Testis (tissue), 3 donors: ENCODE results near the gene CBFA2T2. TPM values are rescaled to one million over a fixed set of nuclear protein-coding genes. Genes with fewer than 3 reads are reported as not detected.

Experiments
- DNase-seq: peaks from one replicate; pipeline ENCODE4 v3.0.0-alpha.2; 2019
- H3K27ac ChIP-seq, 2 donors: fragments of 200-600 bp; sonication (generic); one replicate each; pipeline ENCODE4 v1.5.1; 2019
- H3K27me3 ChIP-seq: fragments of 200-600 bp; sonication (generic); one replicate; pipeline ENCODE4 v1.5.1; 2019
- H3K36me3 ChIP-seq: fragments of 200-600 bp; sonication (generic); one replicate; pipeline ENCODE4 v1.5.1; 2017; ENCODE audit warnings: low read depth; ENCODE audit errors: missing control alignments
- H3K4me1 ChIP-seq: fragments of 200-600 bp; sonication (generic); one replicate; pipeline ENCODE4 v1.5.1; 2019
- H3K4me3 ChIP-seq, 2 donors: fragments of 200-600 bp; sonication (generic); one replicate each; pipeline ENCODE4 v1.5.1; 2017 to 2019
- H3K9me3 ChIP-seq: fragments of 200-600 bp; sonication (generic); one replicate; pipeline ENCODE4 v1.5.1; 2017
- CTCF ChIP-seq, 3 experiments: fragments of 450-650 bp in 2 of 3; fragments of 200-600 bp in 1 of 3; sonication (generic) in 1 of 3; IDR thresholded peaks; one replicate each; pipeline ENCODE4 v1.5.1; 2016 to 2019; ENCODE audit warnings: antibody characterized with exemption in 3 of 3, mild to moderate bottlenecking in 2 of 3, moderate library complexity in 1 of 3
- POLR2A ChIP-seq: fragments of 450-650 bp; IDR thresholded peaks from one replicate; pipeline ENCODE4 v1.6.1; 2017; ENCODE audit warnings: antibody characterized with exemption, mild to moderate bottlenecking, moderate library complexity
- WGBS, 2 donors: methylation state at CpG; one replicate each; pipeline ENCODE4 v1.1.5; 2018; 5-methylcytosine and 5-hydroxymethylcytosine counted together
- intact Hi-C: fragments of 100-400 bp; cut with DNase I; formaldehyde crosslinking; loops from one replicate; pipeline ENCODE4 v1.15.1; 2023; ENCODE audit warnings: low total_unique reads
- polyA plus RNA-seq: library from polyadenylated mRNA; stranded (reverse); fragments of 350-450 nt; fragmentation: Illumina TruSeq; extraction: RNeasy Lipid Tissue Mini Kit (QIAGEN cat#74804); gene quantifications from one replicate; pipeline ENCODE4 v1.2.3, GENCODE V29; 2014; ENCODE audit warnings: low read depth, low replicate concordance; ENCODE audit not compliant: insufficient read depth
- total RNA-seq, 2 donors: library from RNA; depleted of rRNA; stranded (reverse); fragments of >200 nt; gene quantifications; one replicate each; pipeline ENCODE4 v1.2.3, GENCODE V29; 2016

CBFA2T2 gene
- total and polyA plus RNA-seq, 3 donors from 2014 or later: 25.2 to 39.2 (median 33.1) TPM

GRCh38 chr20:33624399-33624798, 134.5 kb downstream of the CBFA2T2 start:
- WGBS, 2 donors: 93 to 94% methylated on average over 3 of the region's 3 CpGs
- no peak for DNase-seq
- no peak for TF ChIP-seq POLR2A
- TF ChIP-seq CTCF (IDR thresholded peaks at IDR 0.05): no peak
- Histone ChIP-seq H3K36me3 (no peaks in the 10 kb centered on the region), H3K4me3 (no peak overlapping the region), H3K27ac (no peak overlapping the region), H3K4me1 (no peaks in the 10 kb centered on the region), H3K9me3 (no peaks in the 10 kb centered on the region), H3K27me3 (no peaks in the 10 kb centered on the region)
- intact Hi-C loops: no loop called here

- Histone ChIP-seq H3K9me3 (no peaks in the 10 kb centered on the region), H3K27me3 (no peaks in the 10 kb centered on the region), H3K4me3 (no peak overlapping the region), H3K36me3 (no peaks in the 10 kb centered on the region), H3K27ac (no peak overlapping the region), H3K4me1 (no peaks in the 10 kb centered on the region)
- intact Hi-C loops: no loop called here
- TF ChIP-seq CTCF (IDR thresholded peaks at IDR 0.05) (no peak), POLR2A (no peak)
- no peak for DNase-seq
- 90 to 95% methylated on average over 4 of the region's 4 CpGs for WGBS, 2 donors
Observed at GRCh38 chr20:33626190-33626589, 136.3 kb downstream of the CBFA2T2 start.

DNA sequence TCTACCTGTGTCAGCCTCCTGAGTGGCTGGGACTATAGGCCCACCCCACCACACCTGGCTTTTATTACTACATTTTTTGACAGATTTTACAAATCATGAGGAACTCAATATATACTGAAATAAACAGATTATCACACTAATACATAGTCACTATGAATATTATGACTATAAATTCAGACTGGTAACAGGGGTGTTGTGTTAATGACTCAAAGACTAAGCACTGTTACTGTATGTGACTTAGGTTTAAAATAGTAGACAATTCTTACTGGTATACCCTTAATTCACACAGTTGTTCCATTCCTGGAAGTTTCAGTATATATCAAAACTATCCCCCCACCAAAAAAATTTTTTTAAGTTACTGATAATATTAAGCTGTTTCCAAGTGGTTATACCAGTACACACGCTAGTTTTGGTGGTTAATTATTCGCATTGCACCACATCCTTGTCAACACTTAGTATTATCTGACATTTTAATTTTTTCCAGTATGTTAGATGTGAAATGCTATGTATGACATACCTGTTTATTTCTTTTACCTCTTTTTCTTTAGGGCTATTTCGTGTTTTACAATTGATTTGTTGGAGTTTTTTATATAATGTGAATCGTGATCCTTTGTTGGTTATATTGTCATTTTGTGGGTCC, 137.8 kb downstream of the CBFA2T2 start:
- no peak for TF ChIP-seq POLR2A
- no peak for TF ChIP-seq CTCF (IDR thresholded peaks at IDR 0.05)
- Histone ChIP-seq H3K4me3 (no peak overlapping the region), H3K27ac (no peak overlapping the region), H3K9me3 (no peaks in the 10 kb centered on the region), H3K27me3 (no peaks in the 10 kb centered on the region), H3K36me3 (no peaks in the 10 kb centered on the region), H3K4me1 (no peaks in the 10 kb centered on the region)
- intact Hi-C loops: no loop called here
- DNase-seq: no peak
- 97% methylated on average over 4 of the region's 4 CpGs for WGBS, 2 donors

GRCh38 chr20:33629533-33629932, 139.6 kb downstream of the CBFA2T2 start:
- Histone ChIP-seq H3K4me3 (no peak overlapping the region), H3K9me3 (no peaks in the 10 kb centered on the region), H3K36me3 (no peaks in the 10 kb centered on the region), H3K27me3 (no peaks in the 10 kb centered on the region), H3K4me1 (no peaks in the 10 kb centered on the region), H3K27ac (no peak overlapping the region)
- TF ChIP-seq CTCF (IDR thresholded peaks at IDR 0.05): no peak
- TF ChIP-seq POLR2A: no peak
- WGBS, 2 donors: 94 to 95% methylated on average over 10 of the region's 10 CpGs
- DNase-seq: no peak
- intact Hi-C loops: no loop called here

- TF ChIP-seq CTCF (IDR thresholded peaks at IDR 0.05) (no peak), POLR2A (no peak)
- intact Hi-C loops: no loop called here
- WGBS, 2 donors: 90 to 96% methylated on average over 5 of the region's 5 CpGs
- Histone ChIP-seq H3K4me1 (no peaks in the 10 kb centered on the region), H3K4me3 (no peak overlapping the region), H3K27ac (no peak overlapping the region), H3K36me3 (no peaks in the 10 kb centered on the region), H3K9me3 (no peaks in the 10 kb centered on the region), H3K27me3 (no peaks in the 10 kb centered on the region)
- no peak for DNase-seq
Observed at GRCh38 chr20:33629979-33630378, 140.1 kb downstream of the CBFA2T2 start.
